PC-3 (cell line): Measurements from ENCODE around the gene AIRE.
"Not testable (repeated sequence)": the region's sequence is repeated elsewhere in the genome, so short reads cannot be mapped to it uniquely, and the experiment has no call there.

Experiments used
- EZH2 ChIP-seq: fragments of 300-600 bp; sonication (generic); IDR thresholded peaks from one replicate; pipeline ENCODE4 v1.6.1; 2017; ENCODE audit warnings: antibody characterized with exemption, mild to moderate bottlenecking, low read length; ENCODE audit not compliant: unreplicated experiment
- EZH2phosphoT487 ChIP-seq: fragments of 300-600 bp; sonication (generic); IDR thresholded peaks from 2 replicates; pipeline ENCODE4 v1.6.1; 2018; ENCODE audit warnings: mild to moderate bottlenecking, antibody characterized with exemption, low read length, borderline replicate concordance
- TF ChIP-seq, protein P1 (sequence below): fragments of 300-600 bp; sonication (generic); conservative IDR thresholded peaks from 2 replicates; pipeline ENCODE4 v1.5.1; 2017; ENCODE audit warnings: antibody characterized with exemption, low read depth, mild to moderate bottlenecking, low read length

- TF ChIP-seq, protein P1, sequence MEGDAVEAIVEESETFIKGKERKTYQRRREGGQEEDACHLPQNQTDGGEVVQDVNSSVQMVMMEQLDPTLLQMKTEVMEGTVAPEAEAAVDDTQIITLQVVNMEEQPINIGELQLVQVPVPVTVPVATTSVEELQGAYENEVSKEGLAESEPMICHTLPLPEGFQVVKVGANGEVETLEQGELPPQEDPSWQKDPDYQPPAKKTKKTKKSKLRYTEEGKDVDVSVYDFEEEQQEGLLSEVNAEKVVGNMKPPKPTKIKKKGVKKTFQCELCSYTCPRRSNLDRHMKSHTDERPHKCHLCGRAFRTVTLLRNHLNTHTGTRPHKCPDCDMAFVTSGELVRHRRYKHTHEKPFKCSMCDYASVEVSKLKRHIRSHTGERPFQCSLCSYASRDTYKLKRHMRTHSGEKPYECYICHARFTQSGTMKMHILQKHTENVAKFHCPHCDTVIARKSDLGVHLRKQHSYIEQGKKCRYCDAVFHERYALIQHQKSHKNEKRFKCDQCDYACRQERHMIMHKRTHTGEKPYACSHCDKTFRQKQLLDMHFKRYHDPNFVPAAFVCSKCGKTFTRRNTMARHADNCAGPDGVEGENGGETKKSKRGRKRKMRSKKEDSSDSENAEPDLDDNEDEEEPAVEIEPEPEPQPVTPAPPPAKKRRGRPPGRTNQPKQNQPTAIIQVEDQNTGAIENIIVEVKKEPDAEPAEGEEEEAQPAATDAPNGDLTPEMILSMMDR = not testable (repeated sequence)
- not testable (repeated sequence) for TF ChIP-seq EZH2, EZH2phosphoT487
Observed at GRCh38 chr21:44241281-44241680, 44.4 kb upstream of the AIRE start.
